NCI-H2196 treated with DMSO at 0.1 percent for 48 hours (cell line): ENCODE measurements around the gene MTERF4.
A peak's percentile ranks its signal among the peaks of the same experiment; 100 is the strongest.

Experiments
- DNase-seq: peaks from one replicate; lab custom pipeline; 2025; ENCODE audit not compliant: unreplicated experiment; lab: John Stamatoyannopoulos, UW

Gene MTERF4

DNA sequence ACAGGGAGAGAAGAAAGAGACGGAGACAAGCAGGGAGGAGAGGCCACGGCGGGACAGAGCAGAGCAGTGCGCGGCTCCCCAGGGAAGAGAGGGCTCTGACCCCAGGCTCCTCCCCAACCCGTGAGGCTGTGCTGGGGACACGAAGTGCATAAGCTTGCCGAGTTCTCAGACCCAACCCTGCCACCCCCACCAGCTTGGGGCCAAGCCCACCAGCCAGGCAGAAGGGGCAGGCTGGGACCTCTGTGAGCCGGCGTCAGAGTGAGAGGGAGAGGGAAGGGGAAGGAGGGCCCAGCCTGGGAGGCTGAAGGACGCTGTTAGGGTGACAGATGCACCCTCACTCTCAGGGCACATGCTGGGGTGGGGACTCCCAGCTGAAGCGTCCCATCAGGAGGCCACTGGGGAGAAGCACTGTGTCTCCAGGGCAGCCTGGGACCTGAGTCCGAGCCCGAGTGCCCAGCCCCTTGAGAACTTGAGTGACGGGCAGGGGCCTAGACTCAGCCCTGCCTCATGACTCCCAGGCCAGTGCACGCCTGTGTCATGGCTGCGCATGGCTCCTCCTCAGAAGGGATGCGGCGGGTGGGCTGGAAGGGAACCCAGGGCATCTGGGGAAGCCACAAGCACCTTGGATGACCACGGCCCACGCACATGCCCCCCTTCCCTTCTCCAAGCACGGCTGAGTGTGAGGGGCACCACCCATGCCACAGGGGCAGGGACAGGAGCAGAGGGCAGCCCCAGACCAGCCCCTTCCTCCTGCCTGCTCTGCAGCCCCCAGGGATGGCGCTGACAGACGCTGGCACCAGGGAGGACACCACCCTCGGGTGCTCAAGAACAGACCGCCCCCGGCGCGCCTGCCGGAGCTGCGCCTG is 31.0 kb downstream of the MTERF4 start:
- DNase-seq, result no peak

DNA sequence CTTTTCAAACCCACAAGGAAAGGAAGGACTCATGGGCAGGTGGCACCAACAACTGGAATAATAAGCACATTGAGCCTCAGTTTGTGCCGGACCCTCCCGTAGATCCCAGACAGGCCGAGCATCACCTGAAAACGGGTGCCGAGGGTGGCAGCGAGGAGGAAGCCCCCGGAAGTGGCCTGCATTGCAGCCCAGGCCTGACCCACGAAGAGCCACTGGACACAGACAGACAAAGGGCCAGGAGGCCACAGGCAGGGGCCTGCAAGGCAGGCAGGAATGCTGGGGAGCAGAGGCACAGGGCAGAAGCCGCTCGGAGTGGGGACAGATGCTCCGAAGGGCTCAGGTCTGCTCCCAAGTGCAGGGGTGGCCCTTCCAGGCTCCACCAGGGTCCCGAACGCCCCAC is 31.7 kb downstream of the MTERF4 start:
- DNase-seq, result no peak

DNA sequence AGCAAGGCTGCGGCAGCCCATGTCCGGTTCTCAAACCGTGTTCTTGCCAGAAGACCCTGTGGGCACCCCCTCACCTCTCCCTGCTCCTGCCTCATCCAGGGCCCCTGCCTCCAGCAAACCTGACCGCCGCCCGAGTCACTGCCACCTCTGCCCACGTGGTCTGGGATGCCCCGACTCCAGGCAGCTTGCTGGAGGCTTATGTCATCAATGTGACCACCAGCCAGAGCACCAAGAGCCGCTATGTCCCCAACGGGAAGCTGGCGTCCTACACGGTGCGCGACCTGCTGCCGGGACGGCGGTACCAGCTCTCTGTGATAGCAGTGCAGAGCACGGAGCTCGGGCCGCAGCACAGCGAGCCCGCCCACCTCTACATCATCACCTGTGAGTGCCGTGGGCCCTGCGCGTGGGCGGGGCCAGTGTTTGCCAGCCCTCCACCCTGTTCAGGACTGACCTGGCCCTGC is 32.2 kb downstream of the MTERF4 start:
- DNase-seq, result no peak

DNA sequence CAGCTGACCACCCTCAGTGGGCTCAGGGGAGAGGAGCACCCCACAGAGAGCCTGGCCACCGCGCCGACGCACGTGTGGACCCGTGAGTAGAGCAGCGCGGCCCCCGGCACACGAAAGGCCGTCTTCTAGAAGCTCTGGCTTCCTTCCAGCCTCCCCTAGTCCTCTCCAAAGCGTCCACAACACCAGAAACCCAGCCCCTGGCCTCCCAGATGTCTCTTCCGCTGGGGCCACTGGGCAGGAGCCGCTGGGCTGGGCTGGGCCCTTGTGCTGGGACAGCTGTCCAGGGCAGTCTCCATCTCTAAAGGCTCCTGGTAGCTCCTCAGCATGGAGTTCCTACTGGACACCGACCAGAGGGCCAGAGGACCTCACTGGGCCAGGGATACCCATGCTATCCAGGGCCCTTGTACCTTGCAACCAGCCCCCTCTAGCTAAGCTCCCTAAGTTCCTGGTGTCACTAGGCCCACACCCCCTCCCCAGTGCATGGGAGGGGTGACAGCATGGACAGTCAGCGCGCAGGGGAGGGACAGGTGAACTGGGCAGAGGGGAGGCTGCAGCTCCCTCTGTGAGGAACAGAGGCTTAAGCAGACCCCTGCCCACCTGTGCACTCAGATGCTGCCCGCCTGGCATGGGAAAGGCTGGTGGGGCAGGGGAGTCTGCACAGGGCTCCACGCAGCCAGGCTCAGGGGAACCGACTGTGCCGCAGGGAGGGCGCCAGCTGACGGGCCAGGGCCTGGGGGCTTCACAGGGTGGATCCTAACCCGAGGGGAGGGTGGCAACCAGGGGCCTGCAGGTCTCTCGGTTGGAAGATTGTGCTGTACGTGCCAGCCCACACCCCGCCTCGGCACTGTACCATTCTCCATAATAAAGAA is 32.9 kb downstream of the MTERF4 start:
- no peak for DNase-seq

DNA sequence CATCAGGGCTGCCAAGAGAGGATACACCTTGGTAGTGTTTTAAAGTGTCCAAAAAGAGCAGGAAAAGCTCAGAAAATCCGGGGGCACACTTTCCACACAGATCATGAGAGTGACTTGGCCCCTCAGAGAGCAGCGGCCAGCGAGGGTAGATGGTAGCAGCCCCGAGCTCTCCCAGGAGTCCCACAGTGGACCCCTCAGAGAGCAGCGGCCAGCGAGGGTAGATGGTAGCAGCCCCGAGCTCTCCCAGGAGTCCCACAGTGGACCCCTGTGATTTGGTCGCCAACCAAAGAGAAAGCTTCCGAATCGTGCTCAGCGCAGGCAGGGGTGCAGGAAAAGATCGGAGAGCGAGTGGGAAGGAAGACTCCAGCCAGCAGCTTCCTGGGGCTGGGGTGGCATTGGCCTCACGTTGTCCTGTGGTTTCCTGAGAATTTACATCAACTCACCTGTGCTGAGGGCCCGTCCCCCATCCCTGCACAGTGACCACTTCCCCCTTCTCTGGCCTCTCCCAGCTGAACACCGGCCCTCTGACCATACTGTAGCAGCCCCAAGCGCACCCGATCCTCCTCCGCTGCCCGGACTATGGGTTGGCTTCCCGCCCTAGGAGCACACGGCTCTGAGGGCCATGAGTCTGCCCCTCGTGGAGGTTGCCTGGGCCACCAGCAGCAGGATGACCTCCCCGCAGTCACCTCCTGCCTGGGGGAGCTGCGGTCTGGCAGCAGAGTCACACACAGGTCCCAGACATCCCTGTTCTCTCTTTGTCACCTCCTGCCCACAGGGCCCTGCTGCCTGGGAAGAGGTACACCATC is 33.7 kb downstream of the MTERF4 start:
- DNase-seq, result no peak

DNA sequence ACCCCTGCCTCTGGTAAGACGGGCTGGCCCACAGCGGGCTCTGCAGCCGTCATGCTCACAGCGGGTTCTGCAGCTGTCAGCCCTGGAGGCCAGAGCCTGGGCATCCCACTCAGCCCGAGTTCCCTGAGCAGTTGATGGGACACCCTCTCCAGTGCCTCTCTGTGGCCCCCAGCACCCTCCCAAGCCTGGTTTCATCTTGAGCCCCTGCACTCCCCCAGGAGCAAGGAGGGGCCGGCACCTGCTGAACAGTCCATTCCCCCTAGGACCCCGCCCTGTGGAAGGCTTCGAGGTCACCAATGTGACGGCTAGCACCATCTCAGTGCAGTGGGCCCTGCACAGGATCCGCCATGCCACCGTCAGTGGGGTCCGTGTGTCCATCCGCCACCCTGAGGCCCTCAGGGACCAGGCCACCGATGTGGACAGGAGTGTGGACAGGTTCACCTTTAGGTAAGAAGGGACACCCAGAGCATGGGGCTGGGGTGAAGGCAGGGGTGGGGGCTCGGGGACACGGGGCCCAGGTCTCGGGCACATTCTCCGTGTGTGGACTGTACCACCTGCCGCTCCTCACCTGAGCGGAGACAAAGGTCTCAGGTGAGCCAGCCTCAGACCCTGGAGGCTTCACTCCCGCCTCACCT is 34.5 kb downstream of the MTERF4 start:
- no peak for DNase-seq

DNA sequence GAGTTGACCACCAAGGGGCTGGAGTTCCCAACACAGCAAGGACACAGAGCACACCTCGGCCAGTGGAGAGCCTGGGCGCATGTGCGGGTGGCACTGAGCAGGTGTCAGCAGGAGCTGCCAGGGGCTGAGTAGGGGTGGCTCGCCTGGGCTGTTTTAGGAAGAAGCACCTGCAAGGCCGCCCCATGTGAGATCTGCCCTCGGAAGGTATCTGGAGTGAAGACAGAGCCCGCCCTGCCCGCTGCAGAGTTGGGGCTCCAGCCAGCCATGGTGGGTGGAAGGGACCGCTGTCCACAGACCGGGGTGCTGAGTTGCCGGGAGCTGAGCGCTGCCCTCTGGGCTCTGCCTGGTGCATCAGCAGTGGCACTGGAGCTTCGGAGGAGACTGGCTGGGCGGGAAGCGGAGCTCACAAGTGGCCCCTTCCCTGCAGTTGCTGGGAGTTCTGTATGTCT is 35.2 kb downstream of the MTERF4 start:
- no peak for DNase-seq

DNA sequence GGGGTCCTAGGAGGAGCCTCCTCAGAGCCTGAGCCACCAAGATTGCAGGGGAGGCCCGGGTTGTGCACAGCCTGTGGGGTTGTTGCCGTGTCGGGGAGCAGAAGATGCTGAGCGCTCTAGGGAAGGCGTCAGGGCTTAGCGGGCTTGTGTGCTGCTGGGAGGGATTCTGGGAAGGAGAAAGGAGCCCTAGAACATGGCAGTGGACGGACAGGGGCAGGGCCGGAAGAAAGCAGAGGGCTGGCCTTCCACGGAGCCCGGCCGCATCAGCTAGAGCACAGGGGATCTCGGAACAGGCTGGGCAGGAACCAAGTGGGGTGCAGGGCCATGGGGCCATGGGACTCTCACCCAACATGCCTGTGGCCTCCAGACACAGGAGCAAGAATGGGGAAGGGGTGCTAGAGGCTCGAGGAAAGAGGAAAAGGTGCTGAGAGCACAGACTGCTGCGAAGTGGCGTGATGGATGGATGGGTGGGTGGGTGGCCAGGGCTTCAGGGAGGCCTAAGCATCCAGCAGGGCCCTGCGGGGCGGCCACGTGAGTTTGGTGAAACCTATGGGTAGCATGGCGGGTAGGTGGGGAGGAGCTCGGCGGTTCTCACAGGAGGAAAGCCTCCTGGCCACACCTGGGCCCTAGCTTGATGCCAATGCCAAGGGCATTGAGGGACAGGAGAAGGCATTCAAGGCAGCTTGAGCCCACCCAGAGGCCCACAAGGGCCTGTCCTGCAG is 35.8 kb downstream of the MTERF4 start:
- no peak for DNase-seq

DNA sequence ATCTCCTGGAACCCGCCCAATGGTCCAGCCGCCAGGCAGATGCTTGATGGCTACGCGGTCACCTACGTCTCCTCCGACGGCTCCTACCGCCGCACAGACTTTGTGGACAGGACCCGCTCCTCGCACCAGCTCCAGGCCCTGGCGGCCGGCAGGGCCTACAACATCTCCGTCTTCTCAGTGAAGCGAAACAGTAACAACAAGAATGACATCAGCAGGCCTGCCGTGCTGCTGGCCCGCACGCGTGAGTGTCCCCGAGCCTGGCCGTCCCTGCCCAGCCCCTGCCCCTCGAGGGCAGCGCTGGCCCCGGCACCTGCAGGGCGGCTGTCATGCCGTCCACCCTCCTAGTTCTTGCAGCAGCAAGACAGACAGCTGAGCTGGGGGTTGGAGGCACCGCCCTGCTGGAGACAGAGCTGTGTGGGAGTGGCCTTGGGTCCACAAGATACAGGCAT is 36.7 kb downstream of the MTERF4 start:
- DNase-seq, result no peak

DNA sequence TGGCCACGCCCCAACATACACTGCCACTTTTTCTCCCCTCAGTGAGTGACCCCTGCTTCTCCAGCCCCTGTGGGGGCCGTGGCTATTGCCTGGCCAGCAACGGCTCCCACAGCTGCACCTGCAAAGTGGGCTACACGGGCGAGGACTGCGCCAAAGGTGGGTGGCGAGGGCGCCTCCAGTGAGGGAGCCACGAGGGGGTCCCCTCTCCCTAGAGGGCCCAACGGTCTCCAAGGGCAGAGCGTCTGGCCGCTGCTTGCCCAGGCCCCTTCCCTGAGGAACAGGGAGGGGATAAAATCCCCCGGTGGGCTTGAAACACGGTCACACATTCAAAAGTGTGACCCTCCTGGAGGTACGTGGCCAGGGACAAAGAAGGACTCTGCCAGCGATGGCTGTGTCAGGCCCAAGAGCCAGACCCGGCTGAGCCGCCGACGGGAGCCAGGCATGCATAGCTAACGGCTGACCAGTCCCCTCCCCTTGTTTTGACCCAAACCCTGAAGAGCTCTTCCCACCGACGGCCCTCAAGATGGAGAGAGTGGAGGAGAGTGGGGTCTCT is 37.2 kb downstream of the MTERF4 start:
- no peak for DNase-seq

DNA sequence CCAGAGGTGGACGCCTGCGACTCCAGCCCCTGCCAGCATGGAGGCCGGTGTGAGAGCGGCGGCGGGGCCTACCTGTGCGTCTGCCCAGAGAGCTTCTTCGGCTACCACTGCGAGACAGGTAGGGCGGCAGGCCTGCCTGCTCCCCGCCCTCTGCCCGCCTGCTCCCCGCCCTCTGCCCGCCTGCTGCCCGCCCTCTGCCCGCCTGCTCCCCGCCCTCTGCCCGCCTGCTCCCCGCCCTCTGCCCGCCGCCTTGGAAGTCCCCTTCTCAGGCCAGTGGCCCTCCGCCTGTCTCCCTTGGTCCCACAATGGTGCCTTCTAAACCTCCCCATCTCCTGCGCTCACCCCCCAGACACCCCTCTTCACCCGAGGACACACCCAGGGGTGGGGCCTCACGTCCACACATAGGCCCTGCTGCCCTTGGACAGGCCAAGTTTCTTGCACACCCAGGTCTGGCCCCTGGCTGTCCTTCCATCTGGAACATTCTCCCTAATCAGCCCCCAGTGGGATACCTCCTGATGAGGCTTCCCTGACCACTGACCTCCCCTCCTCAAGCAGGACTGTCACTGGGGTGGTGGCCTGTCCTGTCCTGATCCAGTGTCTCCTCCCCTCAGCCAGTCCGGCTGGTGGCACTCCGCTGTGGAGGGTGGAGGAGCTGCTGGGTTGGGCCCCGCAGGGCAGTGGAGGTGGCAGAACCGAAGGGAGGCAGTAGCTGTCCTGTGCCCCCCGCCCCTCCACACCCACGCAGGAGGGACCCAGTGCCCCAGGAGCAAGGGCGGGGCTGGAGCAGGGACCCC is 37.9 kb downstream of the MTERF4 start:
- peak; percentile 35 for DNase-seq

DNA sequence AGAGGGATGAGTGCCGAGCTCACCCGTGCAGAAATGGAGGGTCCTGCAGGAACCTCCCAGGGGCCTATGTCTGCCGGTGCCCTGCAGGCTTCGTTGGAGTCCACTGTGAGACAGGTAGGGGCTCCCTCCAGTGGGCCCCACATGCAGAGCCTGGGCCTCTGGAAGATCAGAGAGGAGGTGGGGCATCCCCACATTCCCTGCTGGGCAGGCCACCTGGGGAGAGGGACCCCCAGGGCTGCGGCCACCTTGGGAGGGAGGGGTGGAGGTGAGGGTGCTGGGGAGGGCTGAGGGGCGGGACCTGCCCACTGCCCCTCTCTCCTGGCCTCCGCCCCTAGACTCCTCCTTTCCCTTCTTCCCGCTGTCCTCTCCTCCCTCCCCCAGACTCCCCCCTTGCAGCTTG is 38.5 kb downstream of the MTERF4 start:
- no peak for DNase-seq

DNA sequence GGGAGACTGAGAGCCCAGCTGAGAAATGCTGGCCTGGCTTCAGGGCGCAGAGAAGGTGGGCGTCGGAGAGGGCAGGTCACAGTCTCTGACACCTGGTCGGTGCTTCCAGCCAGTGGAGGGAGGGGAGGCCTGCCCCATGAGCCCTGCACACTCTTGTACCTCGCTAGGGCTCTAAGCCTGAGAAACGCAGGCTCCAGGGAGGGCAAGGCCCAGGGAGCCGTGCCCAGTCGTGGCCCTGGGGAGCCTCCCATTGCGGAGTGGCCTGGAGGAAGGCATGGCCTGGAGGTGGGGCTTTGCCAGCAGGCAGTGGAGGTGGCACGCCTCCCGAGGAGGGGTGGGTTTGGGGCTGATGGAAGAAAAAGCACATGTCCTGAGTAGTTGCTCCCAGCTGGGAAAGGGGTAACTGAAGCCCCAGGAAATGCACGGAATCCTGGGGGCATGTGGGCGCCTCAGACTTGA is 39.0 kb downstream of the MTERF4 start:
- DNase-seq, result no peak

DNA sequence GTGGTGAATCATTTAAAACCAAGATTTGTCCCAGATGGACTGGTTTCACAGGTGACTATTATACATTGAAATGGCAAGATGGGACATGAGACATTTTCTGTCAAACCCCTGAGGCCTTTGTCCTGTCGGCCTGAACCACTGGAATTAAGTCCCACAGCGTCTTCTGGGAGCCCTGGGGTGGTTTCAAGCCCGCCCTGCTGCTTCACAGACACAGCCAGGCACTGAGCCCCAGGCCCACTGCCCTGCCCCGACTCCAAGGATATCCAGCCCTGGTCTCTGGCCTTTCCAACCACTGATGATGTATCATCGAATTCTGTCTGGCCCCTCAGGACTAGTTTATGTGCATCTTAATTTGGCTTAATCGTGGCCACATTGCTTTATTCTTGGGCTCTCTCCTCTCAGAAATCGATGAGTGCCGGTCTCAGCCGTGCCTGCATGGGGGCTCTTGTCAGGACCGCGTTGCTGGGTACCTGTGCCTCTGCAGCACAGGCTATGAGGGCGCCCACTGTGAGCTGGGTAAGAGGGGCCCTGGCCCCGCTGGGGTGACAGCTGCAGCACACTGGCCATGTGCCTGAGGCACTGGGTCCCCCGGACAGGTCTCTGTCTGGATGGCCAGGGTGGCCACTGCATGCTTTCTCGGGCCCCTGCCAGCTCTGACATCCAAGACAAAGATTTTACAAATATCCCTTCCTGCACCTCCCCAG is 39.5 kb downstream of the MTERF4 start:
- no peak for DNase-seq

DNA sequence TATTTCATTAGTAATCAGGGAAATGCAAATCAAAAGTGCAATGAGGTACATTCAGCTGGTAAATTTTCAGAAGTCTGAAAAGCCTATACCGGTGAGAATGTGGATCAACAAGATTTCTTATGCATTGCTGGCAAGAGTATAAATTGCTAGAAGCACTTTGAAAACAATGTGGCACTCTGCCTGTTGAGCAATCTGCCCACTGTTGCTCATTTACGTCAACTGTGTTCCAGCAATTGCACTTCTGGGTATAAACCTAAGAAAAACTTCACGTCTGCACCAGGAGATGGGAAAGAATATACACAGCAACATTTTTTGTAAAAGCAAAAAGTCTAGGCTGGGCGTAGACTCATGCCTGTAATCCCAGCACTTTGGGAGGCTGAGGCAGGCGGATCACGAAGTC is 40.8 kb downstream of the MTERF4 start:
- no peak for DNase-seq

DNA sequence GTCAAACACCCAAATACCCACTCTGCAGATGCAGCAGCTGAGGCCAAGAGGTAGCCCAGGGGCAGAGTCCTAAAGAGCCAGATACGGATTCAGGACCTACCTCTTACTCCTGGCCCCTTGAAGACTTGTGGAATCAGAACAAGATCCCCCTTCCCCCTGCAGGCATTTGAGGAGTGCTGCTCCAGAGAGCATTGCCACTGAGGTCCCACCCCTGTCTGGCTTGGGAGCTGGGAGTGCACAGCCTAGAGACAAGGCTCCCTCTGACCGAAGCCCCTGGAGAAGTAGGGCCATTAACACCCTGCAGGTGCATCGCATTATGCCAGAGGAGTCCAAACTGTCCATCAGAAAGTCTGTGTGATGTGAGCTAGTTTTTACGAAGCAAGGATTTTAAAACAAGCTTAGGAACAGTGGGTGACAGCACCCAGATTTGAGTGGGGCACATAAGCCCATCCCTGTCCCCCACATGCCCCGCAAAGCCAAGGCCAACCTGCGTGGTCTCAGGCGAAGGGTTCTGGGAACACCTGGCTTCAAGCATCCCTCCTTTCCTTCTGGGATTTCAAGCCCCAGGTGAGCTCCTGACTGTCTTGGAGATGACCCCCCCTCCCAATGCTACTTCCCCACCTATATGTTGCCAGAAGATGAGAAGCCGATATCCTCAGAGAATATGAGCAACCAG is 48.4 kb downstream of the MTERF4 start:
- DNase-seq, result no peak

DNA sequence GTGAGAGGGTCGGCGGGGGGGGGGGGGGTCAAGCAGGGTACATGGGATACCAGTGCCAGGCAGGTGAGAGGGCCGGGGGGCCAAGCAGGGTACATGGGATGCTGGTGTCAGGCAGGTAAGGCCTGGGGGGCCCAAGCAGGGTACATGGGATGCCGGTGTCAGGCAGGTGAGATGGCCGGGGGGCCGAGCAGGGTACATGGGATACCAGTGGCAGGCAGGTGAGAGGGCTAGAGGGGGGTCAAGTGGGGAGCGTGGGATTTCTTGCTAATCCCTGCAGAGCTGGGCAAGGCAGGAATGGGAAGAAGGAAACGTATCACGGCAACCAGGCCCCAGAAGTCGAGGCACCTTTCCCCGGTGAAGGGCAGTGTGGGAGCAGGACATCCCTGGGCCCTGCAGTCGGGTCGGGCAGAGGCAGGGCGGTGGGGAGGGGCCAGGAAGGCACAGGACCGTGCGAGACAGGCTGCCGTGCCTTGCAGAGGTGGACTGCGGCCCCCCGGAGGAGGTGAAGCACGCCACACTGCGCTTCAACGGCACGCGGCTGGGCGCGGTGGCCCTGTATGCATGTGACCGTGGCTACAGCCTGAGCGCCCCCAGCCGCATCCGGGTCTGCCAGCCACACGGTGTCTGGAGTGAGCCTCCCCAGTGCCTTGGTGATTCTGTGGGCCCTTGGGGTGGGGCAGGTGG is 49.3 kb downstream of the MTERF4 start:
- DNase-seq, result no peak
